Esophagus muscularis mucosa (tissue), 3 donors: ENCODE data around the gene BAAT.

Experiments
- POLR2A ChIP-seq: fragments of 450-650 bp; IDR thresholded peaks from one replicate; pipeline ENCODE4 v1.6.1; 2017; ENCODE audit warnings: antibody characterized with exemption, moderate library complexity, mild to moderate bottlenecking, low read depth
- POLR2AphosphoS5 ChIP-seq, 2 donors: sonication (generic); formaldehyde crosslinking; IDR thresholded peaks; one replicate each; pipeline ENCODE4 v1.6.1; 2017; ENCODE audit warnings: antibody characterized with exemption in 2 of 2
- TF ChIP-seq, protein P1 (sequence below), 3 experiments: fragments of 200-600 bp in 2 of 3; fragments of 450-650 bp in 1 of 3; sonication (generic) in 2 of 3; IDR thresholded peaks; one replicate each; pipeline ENCODE4 v1.5.1; 2017 to 2019; ENCODE audit warnings: antibody characterized with exemption in 3 of 3, mild to moderate bottlenecking in 2 of 3, moderate library complexity in 1 of 3

- TF ChIP-seq POLR2A (no peak), POLR2AphosphoS5 (IDR thresholded peaks at IDR 0.05) (no peak)
- TF ChIP-seq, protein P1, sequence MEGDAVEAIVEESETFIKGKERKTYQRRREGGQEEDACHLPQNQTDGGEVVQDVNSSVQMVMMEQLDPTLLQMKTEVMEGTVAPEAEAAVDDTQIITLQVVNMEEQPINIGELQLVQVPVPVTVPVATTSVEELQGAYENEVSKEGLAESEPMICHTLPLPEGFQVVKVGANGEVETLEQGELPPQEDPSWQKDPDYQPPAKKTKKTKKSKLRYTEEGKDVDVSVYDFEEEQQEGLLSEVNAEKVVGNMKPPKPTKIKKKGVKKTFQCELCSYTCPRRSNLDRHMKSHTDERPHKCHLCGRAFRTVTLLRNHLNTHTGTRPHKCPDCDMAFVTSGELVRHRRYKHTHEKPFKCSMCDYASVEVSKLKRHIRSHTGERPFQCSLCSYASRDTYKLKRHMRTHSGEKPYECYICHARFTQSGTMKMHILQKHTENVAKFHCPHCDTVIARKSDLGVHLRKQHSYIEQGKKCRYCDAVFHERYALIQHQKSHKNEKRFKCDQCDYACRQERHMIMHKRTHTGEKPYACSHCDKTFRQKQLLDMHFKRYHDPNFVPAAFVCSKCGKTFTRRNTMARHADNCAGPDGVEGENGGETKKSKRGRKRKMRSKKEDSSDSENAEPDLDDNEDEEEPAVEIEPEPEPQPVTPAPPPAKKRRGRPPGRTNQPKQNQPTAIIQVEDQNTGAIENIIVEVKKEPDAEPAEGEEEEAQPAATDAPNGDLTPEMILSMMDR (IDR thresholded peaks at IDR 0.05) = no peak
Measured at GRCh38 chr9:101312661-101313060, 72.1 kb downstream of the BAAT start.
